ENCODE results near the gene WDR26.

The WDR26 gene

GRCh38 chr1:224420106-224420505 lies 14.5 kb downstream of the WDR26 start:
- TF ChIP-seq FOXM1 (IDR thresholded peaks at IDR 0.05; ENCODE audit: borderline replicate concordance, low read depth) (no peak), EP300 (IDR thresholded peaks at IDR 0.05; ENCODE audit: borderline replicate concordance) (no peak), USF1 (IDR thresholded peaks at IDR 0.05) (no peak), MAX (IDR thresholded peaks at IDR 0.05) (no peak), TAF1 (IDR thresholded peaks at IDR 0.05; ENCODE audit: low read depth) (no peak), TEAD4 (IDR thresholded peaks at IDR 0.05) (no peak), YY1 (IDR thresholded peaks at IDR 0.05; ENCODE audit: low read depth) (no peak)

GRCh38 chr1:224411766-224412165 lies 22.8 kb downstream of the WDR26 start:
- TF ChIP-seq MAX (IDR thresholded peaks at IDR 0.05): no peak
- TF ChIP-seq TAF1 (IDR thresholded peaks at IDR 0.05; ENCODE audit: low read depth): no peak
- no peak for TF ChIP-seq NFIC (IDR thresholded peaks at IDR 0.05)
- no peak for TF ChIP-seq CEBPB (IDR thresholded peaks at IDR 0.05)
- no peak for TF ChIP-seq CREB1 (IDR thresholded peaks at IDR 0.05; ENCODE audit: low read depth)
- TF ChIP-seq TEAD4 (IDR thresholded peaks at IDR 0.05): no peak
- no peak for TF ChIP-seq TCF12 (IDR thresholded peaks at IDR 0.05; ENCODE audit: low read depth)
- no peak for TF ChIP-seq REST (IDR thresholded peaks at IDR 0.05; ENCODE audit: low read depth)
- no peak for TF ChIP-seq EP300 (IDR thresholded peaks at IDR 0.05; ENCODE audit: borderline replicate concordance)
- no peak for TF ChIP-seq FOXM1 (IDR thresholded peaks at IDR 0.05; ENCODE audit: borderline replicate concordance, low read depth)
- TF ChIP-seq YY1 (IDR thresholded peaks at IDR 0.05; ENCODE audit: low read depth): no peak
- TF ChIP-seq EGR1 (IDR thresholded peaks at IDR 0.05): no peak
- TF ChIP-seq RAD21 (IDR thresholded peaks at IDR 0.05; ENCODE audit: low read depth): no peak
- TF ChIP-seq USF1 (IDR thresholded peaks at IDR 0.05): no peak

- TF ChIP-seq EGR1 (IDR thresholded peaks at IDR 0.05): no peak
- TF ChIP-seq YY1 (IDR thresholded peaks at IDR 0.05; ENCODE audit: low read depth): no peak
- TF ChIP-seq CEBPB (IDR thresholded peaks at IDR 0.05): no peak
- no peak for TF ChIP-seq EP300 (IDR thresholded peaks at IDR 0.05; ENCODE audit: borderline replicate concordance)
- no peak for TF ChIP-seq TAF1 (IDR thresholded peaks at IDR 0.05; ENCODE audit: low read depth)
- TF ChIP-seq RAD21 (IDR thresholded peaks at IDR 0.05; ENCODE audit: low read depth): no peak
- TF ChIP-seq MAX (IDR thresholded peaks at IDR 0.05): no peak
- TF ChIP-seq REST (IDR thresholded peaks at IDR 0.05; ENCODE audit: low read depth): no peak
- no peak for TF ChIP-seq TEAD4 (IDR thresholded peaks at IDR 0.05)
- no peak for TF ChIP-seq FOXM1 (IDR thresholded peaks at IDR 0.05; ENCODE audit: borderline replicate concordance, low read depth)
- TF ChIP-seq CREB1 (IDR thresholded peaks at IDR 0.05; ENCODE audit: low read depth): no peak
- no peak for TF ChIP-seq USF1 (IDR thresholded peaks at IDR 0.05)
- no peak for TF ChIP-seq NFIC (IDR thresholded peaks at IDR 0.05)
- no peak for TF ChIP-seq TCF12 (IDR thresholded peaks at IDR 0.05; ENCODE audit: low read depth)
- TF ChIP-seq ZBTB7A (IDR thresholded peaks at IDR 0.05; ENCODE audit: low read depth): no peak
Observed at GRCh38 chr1:224408294-224408590, 26.4 kb downstream of the WDR26 start.

GRCh38 chr1:224407571-224408293 lies 26.9 kb downstream of the WDR26 start:
- TF ChIP-seq EGR1 (IDR thresholded peaks at IDR 0.05) (no peak), CREB1 (IDR thresholded peaks at IDR 0.05; ENCODE audit: low read depth) (no peak), ZBTB7A (IDR thresholded peaks at IDR 0.05; ENCODE audit: low read depth) (no peak), TAF1 (IDR thresholded peaks at IDR 0.05; ENCODE audit: low read depth) (no peak)

GRCh38 chr1:224406216-224406615 lies 28.4 kb downstream of the WDR26 start:
- TF ChIP-seq CREB1 (IDR thresholded peaks at IDR 0.05; ENCODE audit: low read depth): no peak
- no peak for TF ChIP-seq EGR1 (IDR thresholded peaks at IDR 0.05)
- TF ChIP-seq TCF12 (IDR thresholded peaks at IDR 0.05; ENCODE audit: low read depth): no peak
- TF ChIP-seq TEAD4 (IDR thresholded peaks at IDR 0.05): no peak
- TF ChIP-seq YY1 (IDR thresholded peaks at IDR 0.05; ENCODE audit: low read depth): no peak
- TF ChIP-seq USF1 (IDR thresholded peaks at IDR 0.05): no peak
- TF ChIP-seq EP300 (IDR thresholded peaks at IDR 0.05; ENCODE audit: borderline replicate concordance): no peak
- no peak for TF ChIP-seq FOXM1 (IDR thresholded peaks at IDR 0.05; ENCODE audit: borderline replicate concordance, low read depth)
- no peak for TF ChIP-seq NFIC (IDR thresholded peaks at IDR 0.05)
- no peak for TF ChIP-seq REST (IDR thresholded peaks at IDR 0.05; ENCODE audit: low read depth)
- no peak for TF ChIP-seq RAD21 (IDR thresholded peaks at IDR 0.05; ENCODE audit: low read depth)
- TF ChIP-seq TAF1 (IDR thresholded peaks at IDR 0.05; ENCODE audit: low read depth): no peak
- TF ChIP-seq CEBPB (IDR thresholded peaks at IDR 0.05): no peak
- no peak for TF ChIP-seq MAX (IDR thresholded peaks at IDR 0.05)
- no peak for TF ChIP-seq ZBTB7A (IDR thresholded peaks at IDR 0.05; ENCODE audit: low read depth)
